H1 (cell line): ENCODE results near the gene SRRM4. TPM values are rescaled to one million over a fixed set of nuclear protein-coding genes. Genes with fewer than 3 reads are reported as not detected.

Experiments
- ATF2 ChIP-seq: IDR thresholded peaks from 2 replicates; pipeline ENCODE4 v1.6.1; 2012; ENCODE audit warnings: low read length, inconsistent platforms
- BACH1 ChIP-seq: IDR thresholded peaks from 2 replicates; pipeline ENCODE4 v1.6.1; 2012; ENCODE audit warnings: low read length, improper control_type of control experiment
- CHD1 ChIP-seq: IDR thresholded peaks from 2 replicates; pipeline ENCODE4 v1.6.1; 2012; ENCODE audit warnings: low read depth, low read length, improper control_type of control experiment
- EP300 ChIP-seq, 2 experiments: IDR thresholded peaks; 1 replicate in 1 of 2; 2 replicates in 1 of 2; pipeline ENCODE4 v1.6.1; 2011 to 2012; ENCODE audit warnings: low read depth in 2 of 2, low read length in 2 of 2, mild to moderate bottlenecking in 2 of 2, borderline replicate concordance in 1 of 2, inconsistent platforms in 1 of 2, moderate library complexity in 1 of 2
- FOSL1 ChIP-seq: IDR thresholded peaks from 2 replicates; pipeline ENCODE4 v1.6.1; 2011; ENCODE audit warnings: mild to moderate bottlenecking, low read depth, low read length, moderate library complexity; ENCODE audit not compliant: insufficient read depth
- KDM4A ChIP-seq: IDR thresholded peaks from one replicate; pipeline ENCODE4 v1.7.1; 2012; ENCODE audit warnings: low read depth, mild to moderate bottlenecking, moderate library complexity, low read length, inconsistent platforms; ENCODE audit not compliant: severe bottlenecking
- RFX5 ChIP-seq: IDR thresholded peaks from 2 replicates; pipeline ENCODE4 v1.6.1; 2011; ENCODE audit warnings: low read depth, low read length, improper control_type of control experiment, borderline replicate concordance
- TCF12 ChIP-seq: IDR thresholded peaks from 2 replicates; pipeline ENCODE4 v1.6.1; 2011; ENCODE audit warnings: low read depth, mild to moderate bottlenecking, low read length
- TEAD4 ChIP-seq: IDR thresholded peaks from 2 replicates; pipeline ENCODE4 v1.6.1; 2012; ENCODE audit warnings: low read depth, low read length, inconsistent platforms, mixed read lengths
- polyA plus RNA-seq, 7 experiments: library from polyadenylated mRNA; depleted of rRNA in 3 of 7; stranded (reverse) in 5 of 7; unstranded in 2 of 7; fragments of >200 nt in 5 of 7; fragments of 200-250 nt in 2 of 7; gene quantifications; 1 replicate in 5 of 7; 2 replicates in 1 of 7; 4 replicates in 1 of 7; pipeline versions ENCODE4 v1.2.1 to v1.2.3, GENCODE V29; 2011 to 2013; ENCODE audit warnings: missing spikeins in 2 of 7, mixed read lengths in 2 of 7
- total RNA-seq: library from RNA; stranded (reverse); fragmentation: NEBNext Ultra II Directional; extraction: Animal tissue kit (Norgen Biotek cat#: 25700); gene quantifications from 2 replicates; pipeline ENCODE4 v1.2.1, GENCODE V29; 2021
- TF ChIP-seq, protein P1 (sequence below): IDR thresholded peaks from 2 replicates; pipeline ENCODE4 v1.6.1; 2011; ENCODE audit warnings: low read length, improper control_type of control experiment

Gene SRRM4
- total and polyA plus RNA-seq, 2 of the 8 experiments (the other 6 are each of a cell fraction or from before 2014, with no cell fraction given), result 0.53 to 1.1 TPM

DNA sequence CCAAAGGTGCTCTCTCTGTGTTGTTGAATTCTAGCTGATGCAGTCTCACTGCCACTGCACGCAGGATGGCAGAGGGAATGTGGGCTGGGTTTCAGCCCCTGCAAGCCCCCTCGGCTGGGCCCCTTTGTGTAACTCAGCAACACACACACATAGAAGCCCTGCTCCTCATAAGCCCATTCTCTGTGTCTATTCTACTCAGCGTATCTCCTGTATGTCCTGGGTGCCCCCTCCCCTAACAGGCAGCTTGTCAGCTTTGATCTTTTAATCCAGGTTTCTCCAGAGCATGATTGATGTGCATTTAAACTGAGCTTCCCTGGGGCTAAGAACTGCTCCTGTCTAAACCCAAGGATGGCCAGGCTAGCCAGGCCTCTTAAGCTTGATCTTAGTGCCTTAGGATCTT is 43.0 kb downstream of the SRRM4 start (continued):
- no peak for TF ChIP-seq FOSL1
- no peak for TF ChIP-seq ATF2
- no peak for TF ChIP-seq TEAD4
- no peak for TF ChIP-seq KDM4A
- TF ChIP-seq, protein P1, sequence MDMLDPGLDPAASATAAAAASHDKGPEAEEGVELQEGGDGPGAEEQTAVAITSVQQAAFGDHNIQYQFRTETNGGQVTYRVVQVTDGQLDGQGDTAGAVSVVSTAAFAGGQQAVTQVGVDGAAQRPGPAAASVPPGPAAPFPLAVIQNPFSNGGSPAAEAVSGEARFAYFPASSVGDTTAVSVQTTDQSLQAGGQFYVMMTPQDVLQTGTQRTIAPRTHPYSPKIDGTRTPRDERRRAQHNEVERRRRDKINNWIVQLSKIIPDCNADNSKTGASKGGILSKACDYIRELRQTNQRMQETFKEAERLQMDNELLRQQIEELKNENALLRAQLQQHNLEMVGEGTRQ, result no peak
- TF ChIP-seq RFX5, result no peak
- no peak for TF ChIP-seq BACH1
- TF ChIP-seq CHD1, result no peak
- TF ChIP-seq TCF12, result no peak
- TF ChIP-seq EP300 (IDR thresholded peaks at IDR 0.05; ENCODE audit: borderline replicate concordance in 1 of 2, low read depth in 2 of 2, low read length in 2 of 2), result no peak
